WERI-Rb-1 (cell line): Measurements from ENCODE around the gene ZNF784.

Experiments
- DNase-seq: peaks from one replicate; pipeline ENCODE4 v3.0.0-alpha.2; 2020
- H3K27ac ChIP-seq: fragments of 250-450 bp; sonication (Bioruptor Pico); 2 replicates; pipeline ENCODE4 v1.5.1; 2020; ENCODE audit warnings: mild to moderate bottlenecking, moderate library complexity
- H3K27me3 ChIP-seq: fragments of 250-450 bp; sonication (Bioruptor Pico); 2 replicates; pipeline ENCODE4 v1.5.1; 2021; ENCODE audit warnings: mild to moderate bottlenecking, low read depth, moderate library complexity; ENCODE audit not compliant: insufficient read depth, severe bottlenecking
- H3K36me3 ChIP-seq: fragments of 250-450 bp; sonication (Bioruptor Pico); 2 replicates; pipeline ENCODE4 v1.5.1; 2020; ENCODE audit warnings: mild to moderate bottlenecking, moderate library complexity
- H3K4me3 ChIP-seq: 2 replicates; pipeline ENCODE4 v1.5.1; 2011; ENCODE audit warnings: low read depth, mild to moderate bottlenecking, control low read depth, low read length
- H3K9me3 ChIP-seq: fragments of 250-450 bp; sonication (Bioruptor Pico); 2 replicates; pipeline ENCODE4 v1.5.1; 2021; ENCODE audit warnings: mild to moderate bottlenecking, moderate library complexity; ENCODE audit not compliant: severe bottlenecking
- TF ChIP-seq, protein P1 (sequence below): IDR thresholded peaks from 2 replicates; pipeline ENCODE4 v1.5.1; 2011; ENCODE audit warnings: low read depth, mild to moderate bottlenecking, control low read depth, inconsistent platforms, low read length

Gene ZNF784

DNA sequence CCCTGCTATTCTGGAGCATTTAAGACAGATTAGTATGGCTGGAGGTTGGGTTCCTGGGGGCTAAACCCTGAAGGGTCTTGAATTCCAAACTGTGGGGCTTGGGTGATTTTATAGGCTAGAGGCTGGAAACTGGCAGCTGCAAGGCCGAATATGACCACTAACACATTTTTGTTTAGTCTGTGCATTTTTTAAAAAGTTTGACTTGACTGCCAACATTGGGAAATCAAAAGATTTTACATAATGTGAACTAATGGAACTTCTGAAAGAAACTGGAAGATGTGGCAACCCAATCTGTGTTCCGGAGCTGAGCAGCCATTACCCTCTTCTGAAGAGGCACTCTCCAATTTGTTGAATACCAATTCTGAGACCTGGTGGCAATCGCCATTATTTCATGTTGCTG is 5.1 kb downstream of the ZNF784 start:
- no peak for DNase-seq
- H3K9me3 ChIP-seq: peaks cover 3% of the 10 kb centered on the region
- H3K36me3 ChIP-seq: peaks cover 37% of the 10 kb centered on the region
- H3K4me3 ChIP-seq: no peak overlapping the region
- H3K27me3 ChIP-seq: no peaks in the 10 kb centered on the region
- peak overlapping the region; percentile 73 for H3K27ac ChIP-seq
- TF ChIP-seq, protein P1, sequence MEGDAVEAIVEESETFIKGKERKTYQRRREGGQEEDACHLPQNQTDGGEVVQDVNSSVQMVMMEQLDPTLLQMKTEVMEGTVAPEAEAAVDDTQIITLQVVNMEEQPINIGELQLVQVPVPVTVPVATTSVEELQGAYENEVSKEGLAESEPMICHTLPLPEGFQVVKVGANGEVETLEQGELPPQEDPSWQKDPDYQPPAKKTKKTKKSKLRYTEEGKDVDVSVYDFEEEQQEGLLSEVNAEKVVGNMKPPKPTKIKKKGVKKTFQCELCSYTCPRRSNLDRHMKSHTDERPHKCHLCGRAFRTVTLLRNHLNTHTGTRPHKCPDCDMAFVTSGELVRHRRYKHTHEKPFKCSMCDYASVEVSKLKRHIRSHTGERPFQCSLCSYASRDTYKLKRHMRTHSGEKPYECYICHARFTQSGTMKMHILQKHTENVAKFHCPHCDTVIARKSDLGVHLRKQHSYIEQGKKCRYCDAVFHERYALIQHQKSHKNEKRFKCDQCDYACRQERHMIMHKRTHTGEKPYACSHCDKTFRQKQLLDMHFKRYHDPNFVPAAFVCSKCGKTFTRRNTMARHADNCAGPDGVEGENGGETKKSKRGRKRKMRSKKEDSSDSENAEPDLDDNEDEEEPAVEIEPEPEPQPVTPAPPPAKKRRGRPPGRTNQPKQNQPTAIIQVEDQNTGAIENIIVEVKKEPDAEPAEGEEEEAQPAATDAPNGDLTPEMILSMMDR: no peak

DNA sequence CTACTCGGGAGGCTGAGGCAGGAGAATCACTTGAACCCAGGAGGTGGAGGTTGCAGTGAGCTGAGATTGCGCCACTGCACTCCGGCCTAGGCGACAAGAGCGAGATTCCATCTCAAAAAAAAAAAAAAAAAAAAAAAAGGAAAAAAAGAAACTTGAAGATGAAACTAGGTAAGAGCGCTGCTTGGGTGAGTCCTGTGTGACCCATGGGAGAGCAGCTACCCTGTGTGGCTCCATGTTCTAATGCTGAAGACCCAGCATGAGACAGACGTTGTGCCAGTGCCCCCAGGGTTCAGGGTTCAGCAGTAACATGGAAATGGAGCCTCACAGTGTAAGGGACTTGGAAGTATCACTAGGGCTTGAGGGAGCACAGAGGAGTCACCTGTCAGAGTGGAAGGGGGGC is 5.9 kb downstream of the ZNF784 start:
- DNase-seq: no peak
- H3K36me3 ChIP-seq: peaks cover 37% of the 10 kb centered on the region
- H3K4me3 ChIP-seq: no peak overlapping the region
- peak overlapping the region; percentile 73 for H3K27ac ChIP-seq
- TF ChIP-seq, protein P1: no peak
- H3K9me3 ChIP-seq: no peaks in the 10 kb centered on the region
- no peaks in the 10 kb centered on the region for H3K27me3 ChIP-seq

DNA sequence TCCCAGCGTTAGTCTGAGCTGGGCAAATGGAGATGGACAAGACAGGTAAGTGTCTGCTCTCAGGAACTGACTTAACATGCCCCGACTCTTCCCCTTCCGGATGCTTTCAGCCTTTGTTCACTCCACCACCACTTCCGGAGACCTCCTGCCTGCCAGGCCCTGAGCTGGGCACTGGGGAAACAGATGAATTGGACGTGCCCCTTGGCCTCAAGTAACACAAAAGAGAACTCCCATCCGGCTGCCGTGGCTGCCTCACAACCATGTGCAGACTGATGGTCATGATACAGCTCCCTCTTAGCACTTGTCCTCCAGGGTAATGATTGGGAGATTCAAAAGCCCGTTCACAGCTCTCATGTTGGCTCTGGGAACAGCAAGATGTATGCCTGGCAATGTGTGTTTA is 6.9 kb downstream of the ZNF784 start:
- Histone ChIP-seq H3K4me3 (no peak overlapping the region), H3K36me3 (peaks cover 35% of the 10 kb centered on the region), H3K27me3 (no peaks in the 10 kb centered on the region), H3K27ac (no peak overlapping the region), H3K9me3 (no peaks in the 10 kb centered on the region)
- no peak for DNase-seq
- TF ChIP-seq, protein P1: no peak

DNA sequence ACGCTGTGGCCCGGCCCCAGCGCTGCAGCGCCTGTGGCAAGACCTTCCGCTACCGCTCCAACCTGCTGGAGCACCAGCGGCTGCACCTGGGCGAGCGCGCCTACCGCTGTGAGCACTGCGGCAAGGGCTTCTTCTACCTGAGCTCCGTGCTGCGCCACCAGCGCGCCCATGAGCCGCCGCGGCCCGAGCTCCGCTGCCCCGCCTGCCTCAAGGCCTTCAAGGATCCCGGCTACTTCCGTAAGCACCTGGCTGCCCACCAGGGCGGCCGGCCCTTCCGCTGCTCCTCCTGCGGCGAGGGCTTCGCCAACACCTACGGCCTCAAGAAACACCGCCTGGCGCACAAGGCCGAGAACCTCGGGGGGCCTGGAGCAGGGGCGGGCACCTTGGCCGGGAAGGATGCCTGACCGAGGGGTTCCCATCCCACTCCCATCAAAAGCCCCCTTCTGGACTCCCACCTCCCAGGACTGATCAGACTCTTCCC is 7.9 kb downstream of the ZNF784 start:
- H3K36me3 ChIP-seq: peaks cover 34% of the 10 kb centered on the region

DNA sequence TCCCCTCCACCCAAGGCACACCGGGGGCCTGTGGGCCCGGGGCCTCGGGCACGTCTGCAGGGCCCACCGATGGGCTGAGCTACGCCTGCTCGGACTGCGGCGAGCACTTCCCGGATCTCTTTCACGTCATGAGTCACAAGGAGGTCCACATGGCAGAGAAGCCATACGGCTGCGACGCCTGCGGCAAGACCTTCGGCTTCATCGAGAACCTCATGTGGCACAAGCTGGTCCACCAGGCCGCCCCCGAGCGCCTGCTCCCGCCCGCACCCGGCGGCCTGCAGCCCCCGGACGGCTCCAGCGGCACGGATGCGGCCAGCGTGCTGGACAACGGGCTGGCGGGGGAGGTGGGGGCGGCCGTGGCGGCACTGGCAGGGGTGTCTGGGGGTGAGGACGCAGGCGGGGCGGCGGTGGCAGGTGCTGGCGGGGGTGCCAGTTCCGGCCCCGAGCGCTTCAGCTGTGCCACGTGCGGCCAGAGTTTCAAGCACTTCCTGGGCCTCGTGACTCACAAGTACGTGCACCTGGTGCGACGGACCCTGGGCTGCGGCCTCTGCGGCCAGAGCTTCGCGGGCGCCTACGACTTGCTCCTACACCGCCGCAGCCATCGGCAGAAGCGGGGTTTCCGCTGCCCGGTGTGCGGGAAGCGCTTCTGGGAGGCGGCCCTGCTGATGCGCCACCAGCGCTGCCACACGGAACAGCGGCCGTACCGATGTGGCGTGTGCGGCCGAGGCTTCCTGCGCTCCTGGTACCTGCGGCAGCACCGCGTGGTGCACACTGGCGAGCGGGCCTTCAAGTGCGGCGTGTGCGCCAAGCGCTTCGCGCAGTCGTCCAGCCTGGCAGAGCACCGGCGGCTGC is 8.6 kb downstream of the ZNF784 start:
- Histone ChIP-seq H3K27me3 (no peaks in the 10 kb centered on the region), H3K9me3 (no peaks in the 10 kb centered on the region), H3K27ac (no peak overlapping the region), H3K36me3 (peaks cover 33% of the 10 kb centered on the region), H3K4me3 (no peak overlapping the region)
- DNase-seq: no peak
- TF ChIP-seq, protein P1: no peak

More for the DNA sequence above, 7.9 kb downstream of the ZNF784 start:
- no peak for DNase-seq
- no peak overlapping the region for H3K4me3 ChIP-seq
- no peak overlapping the region for H3K27ac ChIP-seq
- TF ChIP-seq, protein P1: no peak
- H3K9me3 ChIP-seq: no peaks in the 10 kb centered on the region
- no peaks in the 10 kb centered on the region for H3K27me3 ChIP-seq
